ENCODE data around the gene GTF2A1L.

GRCh38 chr2:48711343-48711742 lies 93.7 kb downstream of the GTF2A1L start:
- TF ChIP-seq CTCF (conservative IDR thresholded peaks at IDR 0.05; ENCODE audit: low read length) (no peak), EZH2phosphoT487 (IDR thresholded peaks at IDR 0.05; ENCODE audit: borderline replicate concordance, low read depth, low read length) (no peak)
